Activated CD8-positive, alpha-beta T cell treated with anti-CD3 and anti-CD28 coated beads for 36 hours (primary cell): ENCODE measurements around the gene SLC9A9. TPM values are rescaled to one million over a fixed set of nuclear protein-coding genes. Genes with fewer than 3 reads are reported as not detected.

Source experiments
- ATAC-seq: fragments of 200-7000 bp; cut with Tn5 transposase; one replicate; pipeline ENCODE4 v1.10.0; 2021; ENCODE audit warnings: mild to moderate bottlenecking, moderate library complexity
- CTCF ChIA-PET: fragments of 350-600 bp; sonication (Branson Sonifier 250); formaldehyde crosslinking; loops from one replicate; lab custom pipeline; 2021; ENCODE audit warnings: antibody characterized with exemption; lab: Charles Lee
- POLR2A ChIA-PET: fragments of 350-600 bp; sonication (Branson Sonifier 250); formaldehyde crosslinking; loops from one replicate; lab custom pipeline; 2021; ENCODE audit warnings: antibody characterized with exemption; lab: Charles Lee
- DNase-seq: peaks from one replicate; pipeline ENCODE4 v3.0.0-alpha.2; 2020
- H3K27ac Mint-ChIP-seq: one replicate; pipeline ENCODE4 v1.8.0; 2021; ENCODE audit warnings: mild to moderate bottlenecking, mixed read lengths
- H3K27me3 Mint-ChIP-seq: one replicate; pipeline ENCODE4 v1.8.0; 2021; ENCODE audit warnings: mixed read lengths
- H3K36me3 Mint-ChIP-seq: one replicate; pipeline ENCODE4 v1.8.0; 2021; ENCODE audit warnings: low read depth, mixed read lengths
- H3K4me1 Mint-ChIP-seq: one replicate; pipeline ENCODE4 v1.8.0; 2021; ENCODE audit warnings: low read depth, mixed read lengths
- H3K4me3 Mint-ChIP-seq: one replicate; pipeline ENCODE4 v1.8.0; 2021; ENCODE audit warnings: mild to moderate bottlenecking, moderate library complexity, mixed read lengths
- H3K9me3 Mint-ChIP-seq: one replicate; pipeline ENCODE4 v1.8.0; 2021; ENCODE audit warnings: mixed read lengths
- CTCF ChIP-seq: fragments of 200-600 bp; IDR thresholded peaks from one replicate; pipeline ENCODE4 v1.8.0; 2022; ENCODE audit warnings: antibody characterized with exemption, mild to moderate bottlenecking
- intact Hi-C: fragments of 100-400 bp; cut with micrococcal nuclease; formaldehyde crosslinking; loops from one replicate; pipeline ENCODE4 v1.10.0; 2022
- total RNA-seq, 2 experiments: library from RNA; stranded (reverse); gene quantifications; one replicate each; pipeline ENCODE4 v1.2.3, GENCODE V29; 2021

Gene SLC9A9
- total RNA-seq, 2 experiments from 2014 or later: 1.9 to 2.2 TPM

GRCh38 chr3:143217283-143217682, 631.0 kb downstream of the SLC9A9 start:
- DNase-seq (no peak), ATAC-seq (no peak)
- Mint-ChIP-seq H3K36me3 (no peaks in the 10 kb centered on the region), H3K27me3 (no peaks in the 10 kb centered on the region), H3K4me1 (peaks cover 22% of the 10 kb centered on the region), H3K9me3 (no peaks in the 10 kb centered on the region), H3K4me3 (peak overlapping the region; percentile 63), H3K27ac (peak overlapping the region; percentile 76)
- no peak for TF ChIP-seq CTCF
- CTCF ChIA-PET: interaction anchor here (0.7 to 1.5 kb wide), 5 partner anchors 10 to 217 kb away, joined by 3 to 4 read pairs (median 3); no protein-coding TSS in a partner anchor
- intact Hi-C loops: no loop called here
- POLR2A ChIA-PET: interaction anchor here (0.7 kb wide), 1 partner anchor 50 kb away, joined by 3 read pairs; no protein-coding TSS in a partner anchor

- peak; percentile 47 for ATAC-seq
- DNase-seq: no peak
- no peak for TF ChIP-seq CTCF
- intact Hi-C loops: no loop called here
- Mint-ChIP-seq H3K4me1 (peaks cover 22% of the 10 kb centered on the region), H3K36me3 (no peaks in the 10 kb centered on the region), H3K27me3 (no peaks in the 10 kb centered on the region), H3K27ac (peak overlapping the region; percentile 76), H3K9me3 (no peaks in the 10 kb centered on the region), H3K4me3 (peak overlapping the region; percentile 63)
- CTCF ChIA-PET: interaction anchor here (0.7 to 1.5 kb wide), 5 partner anchors 10 to 217 kb away, joined by 3 to 4 read pairs (median 3); no protein-coding TSS in a partner anchor
- POLR2A ChIA-PET: interaction anchor here (0.7 kb wide), 2 partner anchors 50 to 53 kb away, joined by 3 read pairs; no protein-coding TSS in a partner anchor
Observed at GRCh38 chr3:143216709-143217182, 631.5 kb downstream of the SLC9A9 start.

Other genes starting within 250 kb of the SLC9A9 start
- 10 to 100 TPM; 18.0 to 19.4 TPM for gene DIPK2A, start 123.4 kb upstream of the SLC9A9 start, total RNA-seq